AG08396 (cell line): Measurements from ENCODE around the gene ANKFN1.

ENCODE experiments used
- DNase-seq: peaks from one replicate; pipeline ENCODE4 v3.0.0; 2012; ENCODE audit warnings: low spot score, mixed read lengths

The ANKFN1 gene

DNA sequence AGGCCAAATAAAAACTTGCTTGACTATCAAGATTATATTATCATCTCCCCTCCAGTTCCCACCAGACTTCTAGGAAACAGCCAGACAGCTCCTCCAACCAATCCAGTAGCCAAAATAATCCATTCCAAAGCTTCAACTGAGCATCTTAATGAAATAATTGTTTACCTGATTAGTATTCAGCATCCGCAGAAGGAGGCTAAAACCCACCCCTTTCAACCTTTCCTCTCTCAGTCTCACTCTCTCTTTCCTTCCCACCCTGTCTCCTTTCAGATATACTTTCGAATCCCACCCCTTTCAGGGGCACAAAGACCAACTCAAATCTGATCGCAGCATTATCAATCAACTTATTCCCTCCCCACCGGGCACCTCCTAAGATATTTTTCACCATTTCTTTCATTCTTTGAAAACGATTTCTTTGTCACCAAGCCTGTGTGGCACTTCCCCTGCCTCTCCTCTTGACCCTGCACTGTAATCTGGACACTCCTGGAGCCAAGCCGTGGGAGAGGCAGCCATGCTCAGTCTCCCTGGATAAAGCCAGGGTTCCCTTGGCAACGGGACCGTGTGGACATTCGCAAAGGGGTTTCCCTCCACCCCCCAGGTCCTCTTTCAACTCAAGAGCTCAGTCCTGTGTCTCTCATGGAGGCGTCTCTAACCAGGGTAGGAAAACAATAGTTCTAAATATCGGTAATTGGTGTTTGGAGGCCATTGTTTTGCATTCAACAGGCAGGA is at the start of gene ANKFN1:
Gene ANKFN1, plus strand, starts transcription at position 602 of the 729 bp plus-strand sequence. CDS start 59,193 bp downstream, outside the sequence.
- DNase-seq: no peak

DNA sequence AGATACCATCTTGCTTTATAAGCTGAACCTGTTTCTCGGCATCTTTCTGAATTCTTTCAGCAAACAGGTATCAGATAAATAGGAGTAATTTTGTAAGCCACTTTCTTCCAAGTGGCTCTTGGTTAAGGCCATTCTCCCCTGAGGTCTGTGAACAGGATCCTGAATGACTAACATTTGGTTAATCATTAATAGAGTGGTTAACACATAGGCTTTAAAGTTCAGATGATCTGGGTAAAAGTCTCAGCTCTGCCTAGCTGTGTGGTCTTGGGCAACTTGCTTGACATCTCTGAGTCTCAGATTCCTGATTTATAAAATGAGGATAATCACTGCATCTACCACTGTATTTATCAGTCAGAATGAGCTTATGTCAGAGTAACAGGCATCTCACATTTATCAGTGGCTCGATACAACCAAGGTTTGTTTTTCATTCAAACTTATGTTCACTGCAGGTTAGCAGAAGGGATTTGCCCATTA is 44.4 kb upstream of the ANKFN1 start:
- DNase-seq: no peak

DNA sequence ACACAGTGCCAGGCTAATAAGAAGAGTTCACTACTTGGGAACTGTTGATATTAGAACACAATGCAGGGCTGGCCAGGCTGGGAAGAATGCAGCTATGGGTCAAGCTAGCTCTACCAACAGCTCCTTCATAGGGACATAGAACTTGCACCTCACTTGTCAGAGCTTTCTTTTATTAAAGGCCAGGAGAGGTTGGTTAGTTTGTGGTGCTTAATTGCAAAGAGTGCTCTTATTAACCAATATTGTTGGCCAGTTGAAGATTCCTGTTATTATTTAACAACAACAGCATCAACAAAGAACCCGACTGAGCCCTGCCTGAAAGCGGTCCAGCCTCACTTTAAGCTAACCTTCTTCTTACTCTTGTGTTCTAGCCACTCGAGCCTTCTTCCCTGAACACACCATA is 43.4 kb upstream of the ANKFN1 start:
- DNase-seq: no peak

DNA sequence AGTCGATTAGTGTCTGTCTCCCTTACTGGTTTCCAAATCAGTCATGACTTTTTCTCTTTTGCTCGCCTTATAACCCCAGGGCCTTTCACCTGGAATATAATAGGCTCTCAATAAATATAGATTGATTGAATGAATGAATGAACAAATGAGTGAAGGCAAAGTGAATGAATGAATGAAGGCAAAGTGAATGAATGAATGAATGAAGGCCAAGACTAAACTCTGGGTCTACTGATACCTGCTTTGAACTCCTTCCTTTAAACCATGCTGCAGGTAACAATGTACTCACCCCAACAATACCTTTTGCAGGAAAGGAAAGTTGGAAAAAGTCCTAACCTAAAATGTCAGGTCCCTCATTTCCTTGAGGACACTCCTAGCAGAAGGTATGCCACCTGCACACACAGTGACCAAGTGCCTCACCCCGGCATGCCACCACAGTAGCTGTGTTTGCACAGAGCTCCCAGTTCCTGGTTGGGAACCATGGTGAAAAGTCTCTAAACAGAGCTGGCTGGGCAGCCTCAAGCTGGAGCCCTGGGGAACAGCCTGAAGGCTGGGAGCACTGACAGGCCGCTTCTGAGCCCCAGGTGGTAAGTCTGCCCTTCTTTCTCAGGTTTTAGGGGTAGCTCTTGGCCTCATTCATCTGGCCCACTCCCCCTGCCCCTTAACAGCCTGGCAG is 42.7 kb upstream of the ANKFN1 start:
- DNase-seq: no peak

GRCh38 chr17:56111706-56112485 is 41.4 kb upstream of the ANKFN1 start:
- peak; percentile 30 for DNase-seq

DNA sequence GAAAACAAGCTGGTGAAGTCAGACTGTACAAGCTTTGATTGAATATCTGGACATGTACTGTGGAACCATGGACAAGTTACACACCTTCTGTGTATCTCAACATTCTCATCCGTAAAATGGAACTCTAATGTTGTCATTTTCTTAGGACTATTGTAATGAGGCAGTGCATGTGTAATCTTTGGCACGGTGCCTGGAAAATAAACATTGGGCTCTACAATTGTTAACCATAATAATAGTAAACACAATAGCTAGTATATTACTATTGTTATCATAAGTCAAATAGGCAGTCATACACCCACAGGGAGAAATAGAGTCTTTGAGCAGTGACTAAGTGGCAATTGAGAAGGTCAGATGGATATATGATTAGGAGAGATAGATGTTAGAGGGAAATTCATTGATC is 39.8 kb upstream of the ANKFN1 start:
- no peak for DNase-seq

DNA sequence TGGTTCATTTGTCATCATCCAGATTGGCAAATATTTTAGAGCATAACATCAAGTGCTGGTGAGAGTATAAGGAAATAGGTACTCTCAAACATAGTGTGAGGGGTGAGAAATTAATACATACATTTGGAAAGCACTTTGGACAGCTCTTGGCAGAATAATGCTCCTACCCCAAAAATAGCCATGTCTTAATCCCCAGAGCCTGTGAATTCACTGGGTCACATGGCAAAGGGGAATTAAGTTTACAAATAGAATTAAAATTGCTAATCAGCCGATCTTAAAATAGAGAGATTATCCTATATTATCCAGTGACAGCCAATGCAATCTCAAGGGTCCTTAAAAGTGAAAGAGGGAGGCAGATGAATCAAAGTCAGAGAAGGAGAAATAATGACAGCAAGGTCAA is 38.8 kb upstream of the ANKFN1 start:
- DNase-seq: no peak

DNA sequence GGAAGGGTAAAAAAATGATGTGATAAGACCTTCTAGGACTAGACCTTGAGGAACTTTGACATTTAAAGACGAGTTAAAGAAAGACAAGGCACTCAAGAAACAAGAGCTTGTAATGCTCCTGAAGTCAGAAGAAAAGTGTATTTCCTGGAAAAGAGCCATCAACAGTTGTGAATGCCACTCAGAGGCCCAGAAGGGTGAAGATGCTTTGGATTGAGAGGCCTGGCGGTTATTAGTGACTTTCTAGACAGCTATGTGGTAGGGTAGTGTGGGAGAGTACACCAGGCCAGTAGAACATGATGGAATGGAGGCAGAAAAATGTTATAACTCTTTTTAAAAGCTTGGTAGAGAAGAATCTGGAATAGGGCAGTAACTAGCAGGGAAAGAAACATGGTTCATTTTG is 34.1 kb upstream of the ANKFN1 start:
- no peak for DNase-seq

DNA sequence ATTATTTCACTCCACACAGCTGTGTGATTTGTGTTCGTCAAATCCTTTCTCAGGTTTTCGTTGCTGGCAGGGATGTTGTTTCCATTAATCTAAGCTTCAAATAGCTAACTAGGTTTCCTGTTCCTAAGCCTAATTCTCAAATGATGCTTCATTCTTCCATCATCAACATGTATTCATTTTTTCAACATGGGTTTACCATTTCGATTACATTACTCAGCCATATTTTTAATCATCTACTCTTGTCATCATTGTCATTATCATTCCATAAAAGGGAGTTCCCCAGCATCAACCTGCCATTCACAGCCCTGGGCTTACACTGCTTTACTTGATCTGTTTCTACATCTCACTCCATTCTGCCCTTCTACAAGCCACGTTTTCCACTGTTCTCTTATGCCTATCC is 33.3 kb upstream of the ANKFN1 start:
- DNase-seq: no peak

GRCh38 chr17:56121191-56122051 is 31.9 kb upstream of the ANKFN1 start:
- DNase-seq: no peak

DNA sequence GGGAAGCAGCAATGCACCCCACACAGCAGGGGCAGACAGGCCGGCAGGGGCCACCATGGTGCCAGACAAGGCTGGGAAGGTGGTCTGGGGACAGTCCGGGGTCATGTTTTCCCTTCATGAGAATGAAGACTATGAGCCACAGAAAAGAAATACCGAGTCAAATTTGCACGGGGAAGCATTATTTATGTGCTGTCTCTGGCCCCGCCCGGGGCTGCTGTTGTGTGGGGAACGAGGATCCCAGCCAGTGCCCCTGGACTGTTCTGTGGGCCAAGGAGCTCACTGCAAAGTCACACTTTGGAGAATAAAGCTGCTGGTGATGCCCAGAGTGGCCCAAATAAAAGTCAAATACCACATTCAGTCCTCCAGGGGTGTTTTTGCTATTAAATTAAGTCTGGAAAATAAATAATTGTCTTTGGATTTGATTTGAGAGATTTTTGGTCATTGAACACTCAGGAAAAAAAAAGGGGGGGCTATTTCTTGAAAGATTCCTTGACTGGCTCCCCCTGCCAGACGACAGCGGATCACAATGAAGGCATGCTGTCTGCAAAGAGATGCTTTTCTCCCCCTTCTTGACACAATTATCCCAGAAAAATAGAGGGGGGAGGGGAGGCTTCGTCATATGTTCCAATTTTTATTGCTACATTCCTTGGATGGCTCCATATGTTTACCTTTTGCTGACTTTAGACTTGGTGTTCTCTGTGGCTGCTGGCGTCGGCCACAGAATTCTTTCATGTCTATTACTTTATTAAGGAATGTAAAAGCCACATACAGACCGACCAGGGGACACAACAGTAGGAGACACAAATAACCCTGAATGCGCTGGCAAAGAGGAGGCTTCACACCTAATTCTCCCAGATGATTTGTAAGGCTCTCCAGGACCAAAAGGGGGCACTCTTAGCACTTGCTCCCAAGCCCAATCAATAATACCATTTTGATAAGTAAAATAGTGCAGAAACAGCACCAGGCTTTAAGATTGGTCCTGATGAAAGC is 27.1 kb upstream of the ANKFN1 start:
- peak; percentile 55 for DNase-seq

DNA sequence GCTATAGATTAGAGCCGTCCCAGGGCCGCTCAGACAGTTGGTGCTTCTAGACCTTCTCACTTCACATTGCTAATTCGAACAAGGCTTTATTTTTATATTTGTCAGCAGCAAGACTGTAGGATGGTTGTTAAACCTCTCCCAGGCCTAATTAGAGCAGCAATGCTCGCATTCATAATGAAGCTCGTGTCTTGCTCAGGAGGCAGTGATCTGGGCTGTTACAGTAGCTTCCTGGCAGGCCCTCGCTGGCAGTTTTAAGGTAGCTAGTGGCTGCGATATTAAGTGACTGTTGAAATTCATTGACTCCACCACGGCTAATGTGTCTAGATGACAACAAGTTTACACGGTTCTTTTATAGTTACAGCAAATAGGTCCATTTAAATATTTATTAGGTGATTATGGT is 23.2 kb upstream of the ANKFN1 start:
- DNase-seq: no peak

- no peak for DNase-seq
These were observed 22.6 kb upstream of the ANKFN1 start for GRCh38 chr17:56130631-56131030.

- no peak for DNase-seq
These were observed 21.8 kb upstream of the ANKFN1 start for GRCh38 chr17:56131431-56131830.

- no peak for DNase-seq
These were observed 17.0 kb upstream of the ANKFN1 start for GRCh38 chr17:56136301-56136700.

DNA sequence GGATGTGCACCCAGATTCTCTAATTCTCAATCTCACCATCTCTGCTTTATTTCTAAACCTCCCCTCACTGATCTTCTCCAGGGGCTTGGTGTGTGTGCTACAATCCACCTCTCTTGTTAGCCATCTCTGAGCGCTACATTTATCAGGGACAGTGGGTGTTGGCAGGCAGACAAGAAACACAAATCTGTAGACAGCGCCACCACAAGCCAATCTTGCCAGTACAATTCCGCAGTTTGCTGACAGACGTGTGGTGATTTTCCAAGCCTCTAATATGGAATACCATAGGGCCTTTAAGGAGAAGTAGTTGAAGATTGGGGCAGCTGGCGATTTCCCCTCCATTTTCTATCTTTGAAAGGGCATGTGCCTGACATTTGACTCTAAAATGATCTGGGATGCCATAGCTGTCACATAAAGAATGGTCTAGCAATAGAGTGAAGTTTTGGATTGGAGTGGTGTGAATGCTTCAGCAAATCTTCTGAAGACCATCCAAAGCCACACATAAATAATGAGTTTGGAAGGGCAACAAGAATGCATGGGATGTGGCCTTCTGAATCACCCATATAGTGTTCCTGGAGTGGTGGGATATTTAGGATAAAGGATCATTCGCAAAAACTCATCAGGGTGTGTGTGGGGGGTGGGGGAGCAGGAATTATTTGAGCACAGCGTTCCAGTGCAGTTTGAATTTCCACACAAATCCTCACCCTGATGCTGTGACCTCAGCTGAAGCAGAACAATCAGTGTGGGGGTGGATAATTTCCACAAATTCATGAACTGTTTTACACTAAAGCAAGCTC is 12.0 kb upstream of the ANKFN1 start:
- DNase-seq: peak; percentile 26

- DNase-seq: peak; percentile 74
These were observed 10.9 kb upstream of the ANKFN1 start for GRCh38 chr17:56142325-56142724.

DNA sequence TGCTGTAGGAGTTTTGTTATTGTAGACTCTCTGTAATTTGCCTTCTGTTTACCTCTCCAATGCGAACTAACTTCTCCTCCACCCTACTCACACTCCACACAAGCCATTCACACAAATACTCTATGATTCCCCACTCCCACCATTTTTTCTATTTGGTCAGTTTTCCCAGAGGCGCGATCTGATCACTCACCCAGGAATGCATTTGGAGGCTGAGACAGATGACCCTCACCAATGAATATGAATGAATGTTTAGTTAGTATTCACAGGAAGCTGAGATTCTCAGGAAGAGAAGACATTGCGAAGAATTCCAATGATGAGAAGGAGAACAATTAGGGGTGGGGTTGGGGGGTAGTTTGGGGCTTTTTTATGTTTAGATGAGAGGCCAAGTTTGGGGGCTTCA is 10.5 kb upstream of the ANKFN1 start:
- DNase-seq: no peak

- no peak for DNase-seq
These were observed 9.1 kb upstream of the ANKFN1 start for GRCh38 chr17:56144223-56144622.

- DNase-seq: no peak
These were observed 6.7 kb upstream of the ANKFN1 start for GRCh38 chr17:56146534-56146933.
